MM.1S (cell line): Measurements from ENCODE around the gene GRIN3A.

Experiments
- EZH2phosphoT487 ChIP-seq: fragments of 300-600 bp; sonication (generic); IDR thresholded peaks from 2 replicates; pipeline ENCODE4 v1.6.1; 2018; ENCODE audit warnings: antibody characterized with exemption, low read length
- TF ChIP-seq, protein P1 (sequence below): fragments of 300-600 bp; sonication (generic); IDR thresholded peaks from 2 replicates; pipeline ENCODE4 v1.5.1; 2016; ENCODE audit warnings: antibody characterized with exemption, low read length, mixed read lengths

DNA sequence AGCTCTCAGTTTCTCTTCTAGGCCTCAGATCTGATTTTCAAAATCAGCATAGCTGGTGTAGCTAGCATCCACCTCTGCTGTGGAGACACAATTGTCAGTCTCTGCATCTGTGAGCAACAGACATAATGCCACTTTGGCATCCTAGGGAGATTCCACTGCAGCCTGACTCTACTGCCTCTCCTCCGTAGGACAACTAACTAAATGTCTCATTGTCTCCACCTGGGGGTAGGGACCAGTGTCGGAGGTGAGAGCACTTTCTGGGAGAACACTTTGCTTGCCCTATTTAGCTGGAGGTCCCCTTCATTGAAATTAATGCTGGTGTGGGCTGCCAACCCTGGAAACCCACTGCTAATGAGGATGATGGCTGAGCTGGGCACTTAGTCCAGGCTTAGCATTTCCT, 145.1 kb downstream of the GRIN3A start:
- TF ChIP-seq, protein P1, sequence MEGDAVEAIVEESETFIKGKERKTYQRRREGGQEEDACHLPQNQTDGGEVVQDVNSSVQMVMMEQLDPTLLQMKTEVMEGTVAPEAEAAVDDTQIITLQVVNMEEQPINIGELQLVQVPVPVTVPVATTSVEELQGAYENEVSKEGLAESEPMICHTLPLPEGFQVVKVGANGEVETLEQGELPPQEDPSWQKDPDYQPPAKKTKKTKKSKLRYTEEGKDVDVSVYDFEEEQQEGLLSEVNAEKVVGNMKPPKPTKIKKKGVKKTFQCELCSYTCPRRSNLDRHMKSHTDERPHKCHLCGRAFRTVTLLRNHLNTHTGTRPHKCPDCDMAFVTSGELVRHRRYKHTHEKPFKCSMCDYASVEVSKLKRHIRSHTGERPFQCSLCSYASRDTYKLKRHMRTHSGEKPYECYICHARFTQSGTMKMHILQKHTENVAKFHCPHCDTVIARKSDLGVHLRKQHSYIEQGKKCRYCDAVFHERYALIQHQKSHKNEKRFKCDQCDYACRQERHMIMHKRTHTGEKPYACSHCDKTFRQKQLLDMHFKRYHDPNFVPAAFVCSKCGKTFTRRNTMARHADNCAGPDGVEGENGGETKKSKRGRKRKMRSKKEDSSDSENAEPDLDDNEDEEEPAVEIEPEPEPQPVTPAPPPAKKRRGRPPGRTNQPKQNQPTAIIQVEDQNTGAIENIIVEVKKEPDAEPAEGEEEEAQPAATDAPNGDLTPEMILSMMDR = no peak
- no peak for TF ChIP-seq EZH2phosphoT487
